GM18526 (cell line): ENCODE data around the gene GJB4.

Experiments
- POLR2A ChIP-seq: IDR thresholded peaks from 3 replicates; pipeline ENCODE4 v1.6.1; 2011; ENCODE audit not compliant: insufficient read length; ENCODE audit errors: extremely low read depth

The GJB4 gene

DNA sequence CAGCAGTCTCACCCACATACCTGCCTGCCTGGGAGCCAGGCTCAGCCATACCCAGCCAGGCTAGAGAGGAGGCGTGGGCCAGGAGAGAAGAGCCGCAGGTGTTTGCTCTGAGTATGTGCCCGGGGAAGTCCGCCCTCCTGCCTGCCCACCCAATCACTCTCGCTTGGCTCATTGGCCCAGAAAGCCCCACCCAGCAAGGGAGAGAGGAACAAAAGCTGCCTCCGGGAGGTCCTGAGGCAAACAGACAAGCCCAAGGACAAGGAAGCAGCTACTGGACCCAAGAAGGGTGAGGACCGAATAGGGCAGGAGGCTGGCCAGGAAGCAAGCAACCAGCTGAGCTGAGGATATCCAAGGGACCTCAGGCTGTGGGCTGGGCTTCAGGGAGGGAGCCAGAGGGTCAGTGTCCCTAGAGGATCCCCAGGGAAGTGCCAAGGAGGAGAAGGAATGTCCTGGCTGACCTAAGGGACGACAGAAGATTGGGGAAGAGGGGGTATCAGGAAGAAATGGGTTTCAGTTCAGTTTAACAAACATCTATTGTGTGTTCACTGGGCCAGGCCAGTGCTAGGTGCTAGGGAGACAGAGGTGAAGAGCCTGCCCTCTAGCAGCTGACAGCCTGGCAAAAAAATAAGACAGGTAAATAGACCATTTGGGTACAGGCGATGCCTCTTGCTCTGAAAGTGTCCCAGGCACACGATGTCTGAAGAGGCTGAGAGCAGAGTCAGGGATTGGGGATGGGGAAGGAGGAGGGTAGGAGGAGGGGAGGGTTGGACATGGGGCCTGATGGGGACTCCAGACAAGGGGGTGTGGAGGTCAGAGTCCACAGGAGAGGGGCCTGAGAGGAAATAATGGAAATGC is at the start of gene GJB4:
TSS of gene GJB4 (plus strand) at position 238 of the 855 bp plus-strand sequence. CDS start 1,515 bp downstream, outside the sequence.
- TF ChIP-seq POLR2A = no peak

GRCh38 chr1:34710812-34711211 is 48.7 kb upstream of the GJB4 start:
- no peak for TF ChIP-seq POLR2A

GRCh38 chr1:34711485-34711884 is 48.1 kb upstream of the GJB4 start:
- no peak for TF ChIP-seq POLR2A

- TF ChIP-seq POLR2A = no peak
Observed at GRCh38 chr1:34712007-34712688, 47.4 kb upstream of the GJB4 start.

GRCh38 chr1:34713443-34713842 is 46.1 kb upstream of the GJB4 start:
- no peak for TF ChIP-seq POLR2A

DNA sequence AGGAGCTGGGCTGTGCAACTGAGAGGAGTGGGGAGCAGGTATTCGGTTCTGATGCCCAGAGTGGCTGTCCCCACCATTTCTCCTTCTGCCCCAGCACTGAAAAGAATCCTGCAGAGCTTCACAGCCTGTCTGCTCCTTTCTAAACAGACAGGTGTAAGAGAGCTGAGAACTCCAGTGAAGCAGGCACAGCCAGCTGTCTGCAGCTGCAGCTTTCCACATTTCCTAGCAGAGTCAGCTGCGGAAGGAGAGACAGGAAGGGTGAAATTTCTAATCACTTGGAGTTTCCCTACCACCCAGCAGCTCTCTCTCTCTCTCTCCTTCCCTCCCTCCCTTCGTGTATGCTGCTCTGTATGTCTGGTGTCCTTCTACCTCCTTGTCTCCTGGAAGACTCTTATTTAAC is 45.2 kb upstream of the GJB4 start:
- no peak for TF ChIP-seq POLR2A

DNA sequence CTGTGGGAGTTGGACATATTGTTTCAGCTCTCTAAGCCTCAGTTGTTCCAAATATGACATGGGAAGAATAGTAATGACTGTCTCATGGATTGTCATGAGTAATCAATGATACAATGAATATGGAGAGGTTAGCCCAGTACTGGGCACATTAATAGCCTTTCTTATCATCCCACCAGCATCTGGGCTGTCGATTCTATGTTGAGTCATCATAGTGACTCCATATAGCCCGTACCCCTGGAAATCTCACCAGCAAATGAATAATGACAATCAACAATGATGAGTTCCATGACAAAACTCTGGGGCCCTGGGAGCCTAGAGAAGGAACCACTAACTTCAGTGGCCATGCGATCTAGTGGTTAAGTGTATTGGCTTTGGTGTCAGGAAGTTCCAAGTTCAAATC is 44.4 kb upstream of the GJB4 start:
- TF ChIP-seq POLR2A = no peak

DNA sequence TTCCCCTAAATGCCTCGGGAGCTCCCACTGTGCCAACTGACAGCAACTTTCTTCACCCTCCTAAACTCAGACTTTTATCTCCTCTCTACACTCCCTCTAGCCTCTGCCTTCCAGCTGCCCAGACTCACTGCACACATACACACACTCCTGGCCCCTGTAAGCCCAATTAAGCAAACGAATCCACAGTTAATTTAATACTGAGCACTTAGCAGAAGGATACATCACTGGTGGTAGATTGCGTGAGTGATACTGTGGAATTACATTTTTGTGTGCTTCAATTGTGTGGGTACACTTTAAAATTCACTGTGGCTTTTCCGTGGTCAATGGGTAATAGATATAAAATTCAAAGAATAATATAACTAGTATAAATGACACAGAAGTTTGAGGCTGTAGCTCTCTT is 38.3 kb upstream of the GJB4 start:
- no peak for TF ChIP-seq POLR2A

DNA sequence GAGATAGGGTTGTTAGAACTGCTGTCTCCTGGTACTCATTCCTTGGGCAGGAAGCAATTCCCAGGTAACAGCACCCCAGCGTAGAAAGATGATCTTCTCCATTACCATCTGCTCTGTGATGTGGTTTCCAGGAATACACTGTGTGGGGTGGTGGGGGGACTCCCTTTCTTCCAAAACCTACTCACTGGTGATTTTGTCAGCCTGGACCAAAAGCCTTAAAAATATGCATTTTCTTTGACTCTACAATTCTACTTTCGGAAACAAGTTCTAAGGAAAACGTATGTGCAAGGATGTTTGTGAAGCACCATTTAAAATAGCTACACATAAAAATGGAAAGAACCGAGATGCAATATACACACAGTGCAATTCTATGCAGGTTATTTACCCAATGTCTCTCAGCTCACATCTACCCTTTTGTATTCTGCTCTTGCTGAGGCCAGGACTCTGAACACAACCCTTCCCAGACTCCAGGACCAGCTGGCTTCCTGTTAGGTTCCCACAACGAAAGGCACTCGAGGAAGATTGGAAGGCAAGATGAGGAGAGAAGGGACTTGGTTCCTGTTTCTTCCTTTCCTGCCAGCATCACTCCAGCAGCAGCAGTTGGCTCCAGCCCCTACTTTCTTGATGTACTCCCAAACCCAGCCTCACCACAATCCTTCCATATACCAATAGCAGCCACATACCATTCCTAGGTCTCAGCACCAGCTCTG is 37.7 kb upstream of the GJB4 start:
- no peak for TF ChIP-seq POLR2A

DNA sequence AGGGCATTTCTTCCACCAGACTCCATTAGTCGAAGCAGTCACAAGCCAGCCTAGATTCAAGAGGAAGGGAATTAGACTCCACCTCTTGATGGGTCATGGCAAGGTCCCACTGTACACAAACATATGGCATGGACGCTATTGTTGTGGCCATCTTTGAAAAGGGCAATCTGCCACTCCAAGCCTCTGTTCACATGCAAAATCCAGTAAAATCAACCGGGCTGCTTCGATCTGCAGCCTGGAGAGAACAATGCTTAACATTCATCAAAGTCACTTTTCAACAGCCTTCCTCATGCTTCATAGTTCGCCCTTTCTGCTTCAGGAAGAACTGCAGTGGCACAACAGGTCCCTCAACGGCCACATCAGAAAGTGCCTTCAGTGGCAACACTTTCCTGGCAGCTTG is 32.7 kb upstream of the GJB4 start:
- TF ChIP-seq POLR2A = no peak

DNA sequence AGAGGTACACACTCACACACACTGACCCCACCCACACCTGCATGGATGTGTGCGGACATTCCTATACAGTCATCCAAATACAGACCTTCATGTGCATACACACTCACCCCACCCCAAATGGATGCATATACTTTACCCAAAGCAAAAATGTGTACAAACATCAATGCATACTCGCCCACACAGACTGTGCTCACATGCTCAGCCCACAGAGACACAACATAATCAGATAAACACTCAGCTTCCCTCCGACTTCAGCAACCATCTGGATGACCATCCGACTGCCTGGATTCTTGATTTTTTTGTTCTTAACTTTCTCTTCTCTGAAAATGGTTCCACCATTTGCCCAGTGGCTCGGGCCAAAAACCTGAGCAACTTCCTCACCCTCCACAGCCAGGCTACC is 29.1 kb upstream of the GJB4 start:
- no peak for TF ChIP-seq POLR2A

- no peak for TF ChIP-seq POLR2A
Observed at GRCh38 chr1:34736692-34737091, 22.8 kb upstream of the GJB4 start.

DNA sequence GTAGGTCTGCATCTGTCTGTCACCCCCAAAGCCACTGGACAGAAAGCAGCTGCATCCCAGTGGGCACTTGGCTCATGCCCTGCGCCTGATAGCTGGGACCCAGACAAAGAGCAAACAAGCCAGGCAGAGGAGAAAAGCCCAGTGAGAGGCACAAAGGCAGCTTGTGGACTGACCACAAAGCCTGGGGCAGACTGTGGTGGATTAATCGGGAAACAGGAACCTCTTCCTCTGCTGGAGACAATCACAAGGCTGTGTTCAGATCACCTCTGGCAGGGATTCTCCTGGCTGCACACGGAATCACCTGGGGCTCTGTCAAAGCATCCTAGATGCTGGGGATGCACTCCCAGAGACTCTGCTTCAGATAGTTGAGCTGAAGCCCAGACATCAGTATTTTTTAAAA is 19.9 kb upstream of the GJB4 start:
- TF ChIP-seq POLR2A = no peak

GRCh38 chr1:34740161-34740868 is 19.2 kb upstream of the GJB4 start:
- TF ChIP-seq POLR2A = no peak

- no peak for TF ChIP-seq POLR2A
Observed at GRCh38 chr1:34742667-34743270, 16.8 kb upstream of the GJB4 start.
